RWPE2 (cell line): ENCODE data around the gene TEX36.
"Not testable (repeated sequence)": the region's sequence is repeated elsewhere in the genome, so short reads cannot be mapped to it uniquely, and the experiment has no call there.

Experiments
- ATAC-seq: fragments of 200-7000 bp; cut with Tn5 transposase; 3 replicates; pipeline ENCODE4 v1.9.1; 2021; ENCODE audit warnings: low read depth
- DNase-seq: peaks from one replicate; pipeline ENCODE4 v3.0.0-alpha.2; 2020; ENCODE audit warnings: low spot score
- H3K27ac ChIP-seq: fragments of 450-650 bp; 2 replicates; pipeline ENCODE4 v1.5.1; 2017; ENCODE audit warnings: mild to moderate bottlenecking; ENCODE audit not compliant: poor library complexity, severe bottlenecking
- H3K27me3 ChIP-seq: fragments of 250-450 bp; sonication (Bioruptor Pico); 2 replicates; pipeline ENCODE4 v1.5.1; 2021; ENCODE audit warnings: mild to moderate bottlenecking, moderate library complexity; ENCODE audit not compliant: insufficient read depth, poor library complexity, severe bottlenecking
- H3K36me3 ChIP-seq: fragments of 250-450 bp; sonication (Bioruptor Pico); 2 replicates; pipeline ENCODE4 v1.5.1; 2020; ENCODE audit warnings: low read depth, mild to moderate bottlenecking, moderate library complexity
- H3K4me1 ChIP-seq: fragments of 250-450 bp; sonication (Bioruptor Pico); 2 replicates; pipeline ENCODE4 v1.5.1; 2021; ENCODE audit warnings: mild to moderate bottlenecking, moderate library complexity; ENCODE audit not compliant: insufficient read depth, poor library complexity, severe bottlenecking
- H3K4me3 ChIP-seq: fragments of 250-450 bp; sonication (Bioruptor Pico); 2 replicates; pipeline ENCODE4 v1.5.1; 2021; ENCODE audit warnings: mild to moderate bottlenecking, moderate library complexity; ENCODE audit not compliant: severe bottlenecking
- H3K9me3 ChIP-seq: fragments of 250-450 bp; sonication (Bioruptor Pico); 2 replicates; pipeline ENCODE4 v1.5.1; 2021; ENCODE audit warnings: mild to moderate bottlenecking, moderate library complexity; ENCODE audit not compliant: severe bottlenecking
- CTCF ChIP-seq: fragments of 450-650 bp; IDR thresholded peaks from one replicate; pipeline ENCODE4 v1.5.1; 2017; ENCODE audit warnings: mild to moderate bottlenecking, moderate library complexity; ENCODE audit not compliant: poor library complexity, severe bottlenecking

The TEX36 gene

GRCh38 chr10:125621052-125621451 is 61.9 kb downstream of the TEX36 start:
- TF ChIP-seq CTCF = no peak
- Histone ChIP-seq H3K9me3 (no peaks in the 10 kb centered on the region), H3K36me3 (no peaks in the 10 kb centered on the region), H3K27me3 (no peaks in the 10 kb centered on the region), H3K4me1 (no peaks in the 10 kb centered on the region), H3K27ac (no peak overlapping the region), H3K4me3 (no peak overlapping the region)
- no peak for ATAC-seq
- DNase-seq = no peak

GRCh38 chr10:125620401-125620800 is 62.6 kb downstream of the TEX36 start:
- no peaks in the 10 kb centered on the region for H3K4me1 ChIP-seq
- no peak overlapping the region for H3K27ac ChIP-seq
- TF ChIP-seq CTCF = no peak
- DNase-seq = no peak
- H3K4me3 ChIP-seq = no peak overlapping the region
- no peaks in the 10 kb centered on the region for H3K27me3 ChIP-seq
- H3K9me3 ChIP-seq = no peaks in the 10 kb centered on the region
- no peaks in the 10 kb centered on the region for H3K36me3 ChIP-seq
- no peak for ATAC-seq

GRCh38 chr10:125613062-125613461 is 69.9 kb downstream of the TEX36 start:
- H3K27ac ChIP-seq, ATAC-seq, H3K4me1 ChIP-seq, H3K4me3 ChIP-seq, DNase-seq, H3K9me3 ChIP-seq, H3K27me3 ChIP-seq, H3K36me3 ChIP-seq: not testable (repeated sequence)

- no peak for TF ChIP-seq CTCF
- peaks cover 6% of the 10 kb centered on the region for H3K27me3 ChIP-seq
- no peak for ATAC-seq
- H3K36me3 ChIP-seq = no peaks in the 10 kb centered on the region
- H3K4me1 ChIP-seq = no peaks in the 10 kb centered on the region
- no peak overlapping the region for H3K27ac ChIP-seq
- no peak for DNase-seq
- no peaks in the 10 kb centered on the region for H3K9me3 ChIP-seq
- H3K4me3 ChIP-seq = no peak overlapping the region
Observed at GRCh38 chr10:125611756-125612155, 71.2 kb downstream of the TEX36 start.

- H3K27me3 ChIP-seq = peaks cover 6% of the 10 kb centered on the region
- no peak for DNase-seq
Observed at GRCh38 chr10:125611216-125611615, 71.7 kb downstream of the TEX36 start.

More at GRCh38 chr10:125611216-125611615, 71.7 kb downstream of the TEX36 start:
- no peak overlapping the region for H3K4me3 ChIP-seq
- H3K9me3 ChIP-seq = no peaks in the 10 kb centered on the region
- no peak overlapping the region for H3K27ac ChIP-seq
- no peaks in the 10 kb centered on the region for H3K4me1 ChIP-seq
- H3K36me3 ChIP-seq = no peaks in the 10 kb centered on the region
- ATAC-seq = no peak
- TF ChIP-seq CTCF = no peak
